Activated T-cell treated with anti-CD3 and anti-CD28 coated beads for 24 hours (primary cell): ENCODE results near the gene SMO.
"Not testable (repeated sequence)": the region's sequence is repeated elsewhere in the genome, so short reads cannot be mapped to it uniquely, and the experiment has no call there.

Experiments
- DNase-seq: peaks from one replicate; pipeline ENCODE4 v3.0.0-alpha.2; 2020; ENCODE audit warnings: low read depth

The SMO gene

DNA sequence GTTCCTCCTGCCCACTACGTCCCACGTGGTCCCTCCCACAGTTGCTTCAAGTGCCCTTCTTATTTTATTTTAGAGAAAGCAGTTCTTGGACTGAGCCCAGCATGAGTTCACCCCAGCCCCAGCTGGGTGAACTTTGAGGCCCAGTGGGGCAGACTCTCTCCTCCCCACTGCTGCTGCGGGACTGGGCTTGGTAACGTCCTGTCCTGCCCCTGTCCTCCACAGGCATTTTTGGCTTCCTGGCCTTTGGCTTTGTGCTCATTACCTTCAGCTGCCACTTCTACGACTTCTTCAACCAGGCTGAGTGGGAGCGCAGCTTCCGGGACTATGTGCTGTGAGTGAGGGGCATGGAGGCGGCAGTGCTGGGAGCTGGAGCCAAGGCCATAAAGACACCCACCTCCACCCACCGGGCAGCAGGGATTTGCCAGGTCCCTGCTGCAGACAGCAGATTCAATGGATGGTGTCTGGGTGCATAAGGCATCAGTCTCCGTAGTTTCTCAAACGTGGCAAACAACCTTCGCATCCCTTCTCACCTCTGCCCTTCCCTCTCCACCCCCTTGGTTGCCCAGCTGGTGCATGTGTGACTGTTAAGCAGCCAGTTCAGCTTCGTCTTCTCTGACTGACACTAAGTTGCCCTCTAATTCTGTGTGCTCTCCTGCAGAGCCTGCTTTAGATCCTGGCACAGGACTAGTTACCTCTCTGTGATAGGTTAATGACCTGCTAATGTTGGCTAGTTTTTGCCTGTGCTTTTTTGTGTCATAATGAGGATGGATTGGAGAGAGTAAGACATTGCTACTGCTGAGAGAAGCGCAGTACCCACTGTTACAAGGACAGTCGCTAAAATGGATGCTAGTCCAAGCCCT is 20.9 kb downstream of the SMO start:
- no peak for DNase-seq

DNA sequence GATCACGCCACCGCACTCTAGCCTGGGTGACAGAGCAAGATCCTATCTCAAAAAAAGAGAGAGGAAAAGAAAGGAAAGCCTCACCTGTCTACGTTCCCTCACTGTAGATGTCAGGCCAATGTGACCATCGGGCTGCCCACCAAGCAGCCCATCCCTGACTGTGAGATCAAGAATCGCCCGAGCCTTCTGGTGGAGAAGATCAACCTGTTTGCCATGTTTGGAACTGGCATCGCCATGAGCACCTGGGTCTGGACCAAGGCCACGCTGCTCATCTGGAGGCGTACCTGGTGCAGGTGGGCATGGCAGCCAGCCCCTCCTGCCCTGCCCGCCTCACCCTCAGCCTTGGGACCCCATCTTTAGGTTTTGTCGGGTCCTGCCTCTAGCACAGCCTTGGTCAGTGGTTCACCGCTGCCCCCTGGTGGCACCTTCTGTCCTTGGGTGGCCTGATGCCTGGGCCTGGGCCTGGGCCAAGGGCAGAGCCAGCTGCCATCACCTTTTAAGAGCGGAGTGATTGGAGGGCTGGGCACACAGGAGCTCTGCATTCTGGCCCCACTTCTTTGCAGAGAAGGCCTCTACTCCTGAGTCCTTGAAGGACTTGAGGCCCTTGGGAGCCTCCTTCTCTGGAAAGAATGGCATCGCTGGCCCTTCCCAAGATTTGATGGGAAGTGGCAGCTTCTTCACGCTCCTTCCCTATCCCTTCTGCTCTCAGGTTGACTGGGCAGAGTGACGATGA is 22.0 kb downstream of the SMO start:
- DNase-seq = peak; percentile 49

DNA sequence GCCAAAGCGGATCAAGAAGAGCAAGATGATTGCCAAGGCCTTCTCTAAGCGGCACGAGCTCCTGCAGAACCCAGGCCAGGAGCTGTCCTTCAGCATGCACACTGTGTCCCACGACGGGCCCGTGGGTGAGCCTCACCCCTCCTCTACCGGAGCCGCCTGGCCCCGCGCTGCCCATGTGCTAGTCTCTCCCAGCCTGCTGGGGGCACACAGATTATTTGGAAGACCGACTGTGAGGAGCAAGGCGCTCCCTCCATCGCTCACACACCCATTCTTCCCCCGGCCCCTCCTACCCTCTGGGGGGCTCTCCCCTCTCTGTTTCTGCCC is 22.5 kb downstream of the SMO start:
- DNase-seq = no peak

DNA sequence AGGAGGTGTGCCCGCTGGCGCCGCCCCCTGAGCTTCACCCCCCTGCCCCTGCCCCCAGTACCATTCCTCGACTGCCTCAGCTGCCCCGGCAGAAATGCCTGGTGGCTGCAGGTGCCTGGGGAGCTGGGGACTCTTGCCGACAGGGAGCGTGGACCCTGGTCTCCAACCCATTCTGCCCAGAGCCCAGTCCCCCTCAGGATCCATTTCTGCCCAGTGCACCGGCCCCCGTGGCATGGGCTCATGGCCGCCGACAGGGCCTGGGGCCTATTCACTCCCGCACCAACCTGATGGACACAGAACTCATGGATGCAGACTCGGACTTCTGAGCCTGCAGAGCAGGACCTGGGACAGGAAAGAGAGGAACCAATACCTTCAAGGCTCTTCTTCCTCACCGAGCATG is 23.7 kb downstream of the SMO start:
- DNase-seq = no peak

DNA sequence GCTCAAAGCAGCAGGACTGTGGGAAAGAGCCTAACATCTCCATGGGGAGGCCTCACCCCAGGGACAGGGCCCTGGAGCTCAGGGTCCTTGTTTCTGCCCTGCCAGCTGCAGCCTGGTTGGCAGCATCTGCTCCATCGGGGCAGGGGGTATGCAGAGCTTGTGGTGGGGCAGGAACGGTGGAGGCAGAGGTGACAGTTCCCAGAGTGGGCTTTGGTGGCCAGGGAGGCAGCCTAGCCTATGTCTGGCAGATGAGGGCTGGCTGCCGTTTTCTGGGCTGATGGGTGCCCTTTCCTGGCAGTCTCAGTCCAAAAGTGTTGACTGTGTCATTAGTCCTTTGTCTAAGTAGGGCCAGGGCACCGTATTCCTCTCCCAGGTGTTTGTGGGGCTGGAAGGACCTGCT is 24.2 kb downstream of the SMO start:
- DNase-seq = no peak

DNA sequence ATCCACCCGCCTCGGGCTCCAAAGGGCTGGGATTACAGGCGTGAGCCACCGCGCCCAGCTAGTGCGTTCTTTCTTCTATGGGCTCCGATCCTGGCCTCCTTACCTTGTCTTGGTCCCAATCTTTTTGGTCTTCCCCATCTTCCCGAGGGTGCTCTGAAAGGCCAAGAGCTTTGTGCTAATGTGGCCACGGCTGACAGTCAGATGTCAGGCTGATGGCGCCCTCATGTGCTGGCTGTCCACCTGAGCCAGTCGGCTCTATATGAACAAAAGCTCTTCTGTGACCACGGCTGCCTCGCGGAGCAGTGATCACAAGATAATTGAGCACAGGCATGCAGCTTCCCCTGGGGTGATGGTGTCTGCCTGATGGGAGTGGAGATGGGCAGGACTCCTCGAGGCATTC is 25.4 kb downstream of the SMO start:
- DNase-seq = no peak

DNA sequence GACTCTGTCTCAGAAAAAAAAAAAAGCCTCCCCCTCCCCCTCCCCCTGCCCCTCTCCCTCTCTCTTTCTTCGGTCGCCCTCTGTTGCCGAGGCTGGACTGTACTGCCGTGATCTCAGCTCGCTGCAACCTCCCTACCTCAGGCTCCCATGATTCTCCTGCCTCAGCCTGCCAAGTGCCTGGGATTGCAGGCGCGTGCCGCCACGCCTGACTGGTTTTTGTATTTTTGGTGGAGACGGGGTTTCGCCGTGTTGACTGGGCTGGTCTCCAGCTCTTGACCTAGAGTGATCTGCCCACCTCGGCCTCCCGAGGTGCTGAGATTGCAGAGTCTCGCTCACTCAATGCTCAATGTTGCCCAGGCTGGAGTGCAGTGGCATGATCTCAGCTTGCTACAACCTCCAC is 27.3 kb downstream of the SMO start:
- not testable (repeated sequence) for DNase-seq

DNA sequence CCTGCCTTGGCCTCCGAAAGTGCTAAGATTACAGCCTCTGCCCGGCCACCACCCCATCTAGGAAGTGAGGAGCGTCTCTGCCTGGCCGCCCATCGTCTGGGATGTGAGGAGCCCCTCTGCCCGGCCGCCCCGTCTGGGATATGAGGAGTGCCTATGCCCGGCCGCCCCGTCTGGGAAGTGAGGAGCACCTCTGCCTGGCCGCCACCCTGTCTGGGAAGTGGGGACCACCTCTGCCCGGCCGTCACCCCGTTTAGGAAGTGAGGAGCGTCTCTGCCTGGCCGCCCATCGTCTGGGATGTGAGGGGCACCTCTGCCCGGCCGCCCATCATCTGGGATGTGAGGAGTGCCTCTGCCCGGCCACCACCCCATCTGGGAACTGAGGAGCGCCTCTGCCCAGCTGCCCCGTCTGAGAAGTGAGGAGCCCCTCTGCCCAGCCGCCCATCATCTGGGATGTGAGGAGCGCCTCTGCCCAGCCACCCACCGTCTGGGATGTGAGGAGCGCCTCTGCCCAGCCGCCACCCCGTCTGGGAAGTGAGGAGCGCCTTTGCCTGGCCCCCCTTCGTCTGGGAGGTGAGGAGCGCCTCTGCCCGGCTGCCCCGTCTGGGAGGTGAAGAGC is 27.8 kb downstream of the SMO start:
- DNase-seq = not testable (repeated sequence)

DNA sequence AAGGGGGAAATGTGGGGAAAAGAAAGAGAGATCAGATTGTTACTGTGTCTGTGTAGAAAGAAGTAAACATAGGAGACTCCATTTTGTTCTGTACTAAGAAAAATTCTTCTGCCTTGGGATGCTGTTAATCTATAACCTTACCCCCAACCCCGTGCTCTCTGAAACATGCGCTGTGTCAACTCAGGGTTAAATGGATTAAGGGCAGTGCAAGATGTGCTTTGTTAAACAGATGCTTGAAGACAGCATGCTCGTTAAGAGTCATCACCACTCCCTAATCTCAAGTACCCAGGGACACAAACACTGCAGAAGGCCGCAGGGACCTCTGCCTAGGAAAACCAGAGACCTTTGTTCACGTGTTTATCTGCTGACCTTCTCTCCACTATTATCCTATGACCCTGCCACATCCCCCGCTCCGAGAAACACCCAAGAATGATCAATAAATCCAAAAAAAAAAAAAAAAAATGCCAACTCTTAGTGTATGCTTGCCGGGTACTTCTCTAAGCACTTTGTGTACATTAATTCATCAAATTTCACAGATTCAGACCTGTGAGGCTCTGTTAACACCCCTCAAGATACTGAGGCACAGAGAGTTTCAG is 28.5 kb downstream of the SMO start:
- not testable (repeated sequence) for DNase-seq

DNA sequence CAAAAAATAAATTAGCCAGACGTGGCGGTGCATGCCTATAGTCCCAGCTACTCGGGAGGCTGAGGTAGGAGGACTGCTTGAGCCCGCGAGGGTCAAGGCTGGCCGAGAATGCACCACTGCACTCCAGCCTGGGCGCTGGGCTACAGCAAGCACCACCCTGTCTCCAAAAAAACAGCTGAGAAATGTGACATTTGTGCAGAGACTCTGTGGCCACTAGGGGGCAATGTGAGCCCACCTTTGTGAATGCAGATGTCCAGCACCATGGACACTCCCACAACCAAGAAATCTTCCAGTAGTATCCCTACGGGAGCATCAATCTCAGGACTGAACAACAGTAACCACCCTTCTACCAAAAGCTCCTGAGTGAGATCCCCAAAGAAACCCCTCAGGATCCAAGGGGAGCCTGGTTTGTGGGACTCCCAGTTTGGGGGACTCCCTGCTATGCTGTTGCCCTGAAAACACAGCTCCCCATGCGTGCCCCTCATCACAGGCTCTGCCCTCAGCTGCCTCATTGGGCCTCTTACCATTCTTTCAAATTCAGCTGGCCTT is 30.2 kb downstream of the SMO start:
- peak; percentile 69 for DNase-seq

DNA sequence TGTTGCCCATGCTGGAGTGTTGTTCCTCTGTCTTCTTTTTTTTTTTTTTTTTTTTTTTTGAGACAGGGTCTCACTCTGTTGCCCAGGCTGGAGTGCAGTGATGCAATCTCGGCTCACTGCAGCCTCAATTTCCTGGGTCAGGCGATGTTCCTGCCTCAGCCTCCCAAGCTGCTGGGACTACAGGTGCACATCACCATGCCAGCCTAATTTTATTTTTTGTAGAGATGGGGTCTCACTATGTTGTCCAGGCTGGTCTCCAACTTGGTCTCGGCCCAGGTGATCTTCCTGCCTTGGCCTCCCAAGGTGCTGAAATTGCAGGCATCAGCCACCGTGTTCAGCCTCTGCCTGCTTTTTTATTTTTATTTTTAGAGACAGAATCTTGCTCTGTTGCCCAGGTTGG is 30.7 kb downstream of the SMO start:
- not testable (repeated sequence) for DNase-seq

DNA sequence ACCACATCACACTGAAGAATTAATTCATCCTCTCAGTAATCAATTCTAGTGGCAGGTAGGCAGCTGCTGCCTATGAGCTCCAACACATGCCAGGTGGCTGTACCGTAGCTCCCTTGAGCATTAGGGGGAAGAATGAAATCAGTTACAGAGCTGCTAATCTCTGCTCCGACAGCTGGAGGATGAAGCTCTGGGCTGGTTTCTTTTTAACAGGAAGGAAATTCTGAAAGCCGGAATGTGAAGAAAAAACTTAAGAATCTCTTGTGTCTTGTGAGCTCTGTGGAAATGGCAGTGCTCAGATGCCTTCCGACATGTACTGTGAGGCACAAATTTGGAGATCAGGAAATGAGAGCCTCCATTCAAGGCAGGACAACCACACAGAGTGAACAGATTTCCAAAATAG is 33.6 kb downstream of the SMO start:
- DNase-seq = no peak

DNA sequence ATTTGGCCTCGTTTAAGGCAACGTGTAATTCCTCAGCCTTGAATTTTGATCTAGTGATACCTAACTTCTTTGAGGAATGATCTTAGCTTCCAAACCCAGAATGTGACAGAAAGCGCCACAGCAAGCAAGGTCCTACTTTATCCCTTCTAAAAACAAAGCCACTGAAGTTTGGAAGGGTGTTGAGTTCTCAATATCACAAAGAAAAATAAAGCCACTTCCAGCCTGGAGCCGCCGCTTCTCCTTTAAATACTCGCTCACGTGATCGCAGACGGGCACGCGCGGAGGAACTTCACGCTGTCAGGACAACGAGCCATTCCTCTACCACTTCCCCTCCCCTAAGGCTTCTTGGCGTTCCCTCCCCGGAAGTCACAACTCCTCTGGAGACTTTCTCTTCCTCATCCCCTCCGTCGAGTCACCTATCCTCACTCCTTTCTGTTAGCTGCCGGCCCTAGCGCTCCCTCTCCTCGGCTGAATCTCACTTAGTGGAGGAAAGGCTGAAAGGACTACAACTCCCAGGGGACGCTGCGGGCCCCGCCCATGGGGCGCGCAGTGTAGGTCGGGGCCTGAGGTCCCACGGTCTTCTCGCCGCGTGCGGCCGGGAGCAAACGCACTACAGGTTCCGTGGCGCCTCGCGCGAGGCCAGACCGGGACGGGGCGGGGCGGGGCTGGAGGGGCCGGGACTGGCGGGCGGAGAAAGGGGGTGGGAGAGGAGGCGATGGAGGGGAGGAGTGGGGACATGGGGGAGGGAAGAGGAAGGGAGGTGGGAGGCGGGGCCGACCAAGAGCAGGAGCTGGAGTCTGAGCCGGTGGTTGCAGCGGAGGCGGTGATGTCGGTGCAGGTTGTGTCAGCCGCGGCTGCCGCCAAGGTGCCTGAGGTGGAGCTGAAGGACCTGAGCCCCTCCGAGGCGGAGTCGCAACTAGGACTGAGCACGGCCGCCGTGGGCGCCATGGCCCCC is 36.1 kb downstream of the SMO start, which contains the start of gene AHCYL2:
Gene AHCYL2, plus strand, starts transcription at position 780 of the 955 bp plus-strand sequence.
- peak; percentile 97 for DNase-seq

DNA sequence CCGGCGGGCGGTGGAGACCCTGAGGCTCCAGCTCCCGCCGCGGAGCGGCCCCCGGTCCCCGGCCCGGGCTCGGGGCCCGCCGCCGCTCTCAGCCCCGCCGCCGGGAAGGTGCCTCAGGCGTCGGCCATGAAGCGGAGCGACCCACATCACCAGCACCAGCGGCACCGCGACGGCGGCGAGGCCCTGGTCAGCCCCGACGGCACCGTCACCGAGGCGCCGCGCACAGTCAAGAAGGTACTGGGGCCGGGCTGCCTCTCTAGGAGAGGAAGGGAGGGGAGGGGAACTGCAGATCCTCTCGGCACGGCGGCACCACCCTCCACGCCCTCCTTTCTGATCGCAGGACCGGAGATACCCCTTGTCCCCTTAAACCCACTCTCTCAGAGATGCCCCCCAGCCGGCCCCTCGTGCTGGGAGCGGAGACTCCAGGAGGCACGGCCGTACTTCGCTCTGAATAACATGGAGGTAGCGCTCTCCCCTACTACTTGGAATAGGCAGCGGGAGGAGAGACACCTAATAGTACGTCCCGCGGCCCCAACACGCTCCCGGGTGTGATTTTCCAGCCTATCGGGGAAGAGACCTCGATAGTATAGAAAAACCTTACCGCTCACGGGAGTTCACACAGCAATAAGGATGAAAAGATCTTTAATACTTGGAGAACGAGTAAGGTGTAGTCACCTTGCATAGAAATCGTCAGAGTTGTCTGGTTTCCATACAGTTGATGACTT is 36.9 kb downstream of the SMO start:
- DNase-seq = peak; percentile 36

DNA sequence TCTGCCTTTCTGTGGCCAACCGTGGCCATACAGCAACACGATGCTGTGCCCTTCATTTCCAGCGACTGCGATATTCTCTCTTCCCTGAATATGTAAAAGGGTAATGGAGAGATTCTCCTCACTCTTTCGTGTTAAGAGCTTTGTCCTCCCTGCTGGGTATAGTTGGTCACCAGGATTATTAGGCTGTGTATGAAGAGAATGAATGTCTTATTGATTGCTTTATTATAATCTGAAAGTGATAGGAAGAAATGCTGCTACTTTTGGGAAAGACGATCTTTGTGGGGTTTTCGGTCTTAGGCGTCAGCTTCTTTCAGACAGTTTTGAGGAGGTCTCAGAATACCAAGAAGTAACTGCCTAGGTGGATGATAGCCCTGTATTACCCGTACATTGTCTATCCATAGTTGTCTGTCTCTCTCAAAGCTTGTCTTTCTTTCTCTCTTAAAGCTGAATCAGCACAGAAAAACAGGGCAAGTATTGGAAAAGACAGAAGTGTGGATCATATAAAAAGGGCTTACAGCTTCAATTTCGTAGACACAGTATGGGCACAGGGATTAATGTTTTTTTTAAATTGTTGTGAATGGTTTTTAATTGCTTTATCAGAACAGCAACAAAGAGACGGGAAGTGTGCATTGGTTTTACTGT is 37.6 kb downstream of the SMO start:
- no peak for DNase-seq

DNA sequence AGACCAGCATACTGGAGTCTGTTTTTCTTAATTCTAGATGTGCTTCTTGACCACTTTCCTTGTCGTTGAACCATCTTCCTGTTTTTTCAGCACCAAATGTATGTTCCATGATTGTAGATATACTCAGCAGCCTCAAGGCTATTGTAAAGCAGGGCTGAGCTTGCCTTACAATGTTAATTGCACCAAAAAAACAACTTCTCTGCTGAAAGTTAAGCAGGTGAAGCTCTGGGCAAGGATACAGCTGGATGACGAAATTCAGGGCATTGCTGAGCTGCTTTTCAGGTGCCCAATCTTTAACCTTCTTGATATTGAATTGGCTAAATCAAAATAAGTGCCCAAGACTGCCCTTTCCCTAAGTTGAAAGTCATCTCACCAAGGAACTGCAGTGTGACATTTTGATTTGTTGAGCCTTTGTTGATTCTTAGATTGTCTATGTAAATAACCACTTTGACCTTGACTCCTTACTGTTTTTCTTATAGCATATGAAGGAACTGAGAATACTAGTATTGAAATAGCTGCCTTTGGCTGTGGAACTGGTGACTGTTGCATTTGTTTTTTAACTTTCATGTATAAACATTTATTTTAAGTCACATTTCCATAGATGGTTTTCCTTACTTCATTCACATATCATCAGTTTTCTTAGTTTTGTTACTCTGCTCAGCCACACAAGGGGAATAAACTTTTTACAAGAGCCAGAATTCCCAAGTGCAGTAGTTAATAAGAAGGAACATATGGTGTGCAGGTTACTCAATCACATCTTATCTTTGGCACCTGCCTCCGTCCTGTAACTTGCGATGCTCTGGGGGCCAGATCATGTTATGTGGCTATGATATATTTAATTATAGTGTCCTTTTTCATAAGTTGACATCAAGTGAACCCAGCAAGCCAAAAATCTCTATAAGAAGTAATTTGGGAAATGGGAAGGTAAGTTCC is 39.5 kb downstream of the SMO start:
- DNase-seq = no peak

DNA sequence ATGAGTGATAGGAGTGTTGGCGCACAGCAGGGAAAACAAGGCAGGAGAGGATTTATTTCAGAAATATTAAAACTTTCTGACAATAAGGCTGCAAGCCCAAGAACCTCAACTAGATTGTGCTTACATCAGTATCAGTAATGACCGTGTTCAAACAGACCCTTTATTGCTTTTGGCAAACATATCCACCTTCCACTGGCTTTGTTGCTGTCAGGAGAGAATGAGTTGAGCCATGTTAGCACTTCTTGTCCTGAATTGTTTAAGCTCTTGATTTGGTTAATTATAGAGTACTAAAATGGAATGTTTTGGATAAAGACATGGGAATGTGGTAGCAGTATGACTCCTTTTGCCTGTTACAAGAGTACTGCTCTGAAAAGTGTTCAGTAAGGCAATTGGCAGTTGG is 40.2 kb downstream of the SMO start:
- DNase-seq = no peak

DNA sequence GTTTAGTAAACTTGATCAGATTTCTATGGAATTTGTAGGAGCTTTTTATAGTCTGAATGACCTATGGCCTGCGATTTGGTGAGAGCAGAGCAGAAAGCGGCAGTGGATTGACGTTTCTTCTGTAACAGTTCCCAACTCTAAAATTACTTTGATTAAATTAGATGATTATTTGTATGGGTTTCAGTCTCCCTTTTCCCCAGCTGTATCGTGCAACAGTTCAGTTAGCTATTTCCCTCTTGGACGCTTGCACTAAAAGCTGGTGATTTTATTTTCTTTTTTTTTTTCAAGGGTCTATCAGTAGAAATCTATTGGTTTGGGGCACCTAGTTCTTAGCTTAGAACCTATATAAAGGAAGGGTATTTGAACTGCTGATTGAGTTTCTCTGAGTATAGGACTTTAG is 43.2 kb downstream of the SMO start:
- DNase-seq = no peak

DNA sequence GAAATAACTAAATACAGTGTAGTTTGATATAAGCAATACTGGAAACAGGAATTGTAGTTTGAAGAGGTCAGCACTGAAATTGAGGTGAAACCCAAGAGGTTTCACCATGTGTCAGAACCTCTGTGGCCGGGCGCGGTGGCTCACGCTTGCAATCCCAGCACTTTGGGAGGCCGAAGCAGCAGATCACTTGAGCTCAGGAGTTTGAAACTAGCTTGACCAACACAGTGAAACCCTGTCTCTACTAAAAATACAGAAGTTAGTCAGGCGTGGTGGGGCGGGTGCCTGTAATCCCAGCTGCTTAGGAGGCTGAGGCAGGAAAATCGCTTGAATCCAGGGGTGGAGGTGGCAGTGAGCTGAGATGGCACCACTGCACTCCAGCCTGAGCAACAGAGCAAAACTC is 50.1 kb downstream of the SMO start:
- no peak for DNase-seq
